Neuron (in vitro differentiated cells): Measurements from ENCODE around the gene KCNJ3.

Experiments used
- H2AFZ ChIP-seq: one replicate; pipeline ENCODE4 v1.6.1; 2013; ENCODE audit warnings: low read depth, mild to moderate bottlenecking, inconsistent platforms, low read length, moderate library complexity
- H3K27me3 ChIP-seq: one replicate; pipeline ENCODE4 v1.6.1; 2013; ENCODE audit warnings: low read length; ENCODE audit not compliant: insufficient read depth
- H3K36me3 ChIP-seq: one replicate; pipeline ENCODE4 v1.6.1; 2013; ENCODE audit warnings: low read length; ENCODE audit not compliant: insufficient read depth
- H3K4me1 ChIP-seq: one replicate; pipeline ENCODE4 v1.6.1; 2013; ENCODE audit warnings: low read length; ENCODE audit not compliant: insufficient read depth
- H3K4me3 ChIP-seq: 2 replicates; pipeline ENCODE4 v1.5.1; 2013; ENCODE audit warnings: mild to moderate bottlenecking, low read length, moderate library complexity
- H3K9me3 ChIP-seq: one replicate; pipeline ENCODE4 v1.6.1; 2013; ENCODE audit warnings: low read length

KCNJ3 gene

GRCh38 chr2:154898269-154898668, 199.8 kb downstream of the KCNJ3 start:
- H3K4me3 ChIP-seq: no peak overlapping the region
- no peaks in the 10 kb centered on the region for H3K27me3 ChIP-seq
- H3K36me3 ChIP-seq: no peaks in the 10 kb centered on the region
- no peaks in the 10 kb centered on the region for H3K4me1 ChIP-seq
- no peaks in the 10 kb centered on the region for H3K9me3 ChIP-seq
- H2AFZ ChIP-seq: no peak overlapping the region

- H3K9me3 ChIP-seq: no peaks in the 10 kb centered on the region
- H2AFZ ChIP-seq: no peak overlapping the region
- H3K27me3 ChIP-seq: no peaks in the 10 kb centered on the region
- H3K4me3 ChIP-seq: no peak overlapping the region
- no peaks in the 10 kb centered on the region for H3K4me1 ChIP-seq
- no peaks in the 10 kb centered on the region for H3K36me3 ChIP-seq
Observed at GRCh38 chr2:154901063-154901462, 202.6 kb downstream of the KCNJ3 start.
